GM19240 (cell line): ENCODE measurements around the gene JAZF1.
A peak's percentile ranks its signal among the peaks of the same experiment; 100 is the strongest.

Experiments used
- DNase-seq: peaks from one replicate; pipeline ENCODE4 v3.0.0; 2011; ENCODE audit warnings: low spot score; ENCODE audit not compliant: insufficient read length

The JAZF1 gene

GRCh38 chr7:28106321-28106829, 74.2 kb downstream of the JAZF1 start:
- DNase-seq, result no peak

DNA sequence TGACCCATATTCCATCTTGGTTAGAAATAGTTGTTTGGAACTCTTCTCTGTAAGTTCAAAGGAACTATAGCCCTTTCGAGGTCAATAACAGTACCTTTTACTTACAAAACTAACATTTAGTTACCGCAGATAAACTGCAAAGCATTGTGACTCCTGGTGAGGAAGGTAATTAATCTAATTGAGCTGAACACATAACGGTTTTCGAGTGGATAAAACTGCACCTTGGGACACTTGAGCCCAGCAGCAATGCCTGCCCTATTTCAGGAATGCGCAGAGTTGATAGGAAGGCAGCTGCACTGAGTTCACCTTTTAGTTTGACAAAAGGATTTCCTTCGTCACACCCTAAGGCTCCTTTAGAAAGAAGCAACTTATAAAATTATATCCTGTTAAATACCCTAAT, 75.4 kb downstream of the JAZF1 start:
- no peak for DNase-seq

GRCh38 chr7:28104811-28105210, 75.8 kb downstream of the JAZF1 start:
- DNase-seq, result no peak

- no peak for DNase-seq
Measured at GRCh38 chr7:28104041-28104541, 76.5 kb downstream of the JAZF1 start.

DNA sequence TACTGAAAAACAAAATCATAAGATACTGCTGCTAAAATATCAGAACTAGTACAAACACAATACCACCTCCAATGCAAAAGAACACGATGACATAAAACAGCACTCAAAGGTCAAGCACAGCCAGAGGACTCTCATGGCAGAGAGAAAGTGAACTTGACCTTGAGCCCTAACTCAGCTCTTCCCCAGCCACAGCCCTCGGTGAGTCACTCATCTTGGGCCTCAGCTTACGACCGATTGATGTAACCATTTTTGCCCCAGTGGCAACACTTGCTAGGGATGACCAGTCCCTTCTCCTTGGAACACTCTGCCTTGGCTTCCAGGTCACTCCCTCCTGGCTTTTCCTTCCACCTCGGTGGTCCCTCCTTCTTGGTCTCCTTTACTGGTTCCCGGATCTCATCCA, 77.8 kb downstream of the JAZF1 start:
- no peak for DNase-seq

DNA sequence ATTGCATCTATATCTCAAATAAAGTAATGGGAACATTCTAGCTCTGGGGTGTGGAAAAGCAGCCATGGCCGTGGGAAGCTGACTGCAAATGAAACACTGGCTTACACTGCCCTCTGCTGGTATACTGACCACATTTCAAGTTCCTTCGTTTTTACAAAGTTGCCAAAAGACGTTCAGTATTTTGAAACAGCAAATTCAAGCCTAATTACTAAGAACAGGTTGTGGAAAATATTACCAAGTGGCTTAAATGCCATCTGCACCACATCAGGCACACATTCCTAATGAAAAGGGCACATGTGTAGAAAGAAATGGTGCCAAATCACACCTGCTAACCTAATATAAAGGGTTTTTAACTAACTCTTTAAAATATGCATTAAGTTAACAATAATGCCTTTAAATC, 83.9 kb downstream of the JAZF1 start:
- DNase-seq, result peak; percentile 35

DNA sequence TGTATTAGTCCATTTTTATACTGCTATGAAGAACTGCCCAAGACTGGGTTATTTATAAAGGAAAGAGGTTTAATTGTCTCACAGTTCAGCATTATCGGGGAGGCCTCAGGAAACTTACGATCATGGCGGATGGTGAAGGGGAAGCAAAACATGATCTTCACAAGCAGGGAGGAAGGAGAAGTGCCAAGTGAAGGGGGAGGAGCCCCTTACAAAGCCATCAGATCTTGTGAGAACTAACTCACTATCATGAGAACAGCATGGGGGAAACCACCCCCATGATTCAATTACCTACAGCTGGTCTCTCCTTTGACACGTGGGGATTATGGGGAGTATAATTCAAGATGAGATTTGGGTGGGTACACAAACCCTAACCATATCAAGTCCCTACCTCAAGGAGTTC, 85.4 kb downstream of the JAZF1 start:
- no peak for DNase-seq

GRCh38 chr7:28093623-28094232, 86.9 kb downstream of the JAZF1 start:
- no peak for DNase-seq

DNA sequence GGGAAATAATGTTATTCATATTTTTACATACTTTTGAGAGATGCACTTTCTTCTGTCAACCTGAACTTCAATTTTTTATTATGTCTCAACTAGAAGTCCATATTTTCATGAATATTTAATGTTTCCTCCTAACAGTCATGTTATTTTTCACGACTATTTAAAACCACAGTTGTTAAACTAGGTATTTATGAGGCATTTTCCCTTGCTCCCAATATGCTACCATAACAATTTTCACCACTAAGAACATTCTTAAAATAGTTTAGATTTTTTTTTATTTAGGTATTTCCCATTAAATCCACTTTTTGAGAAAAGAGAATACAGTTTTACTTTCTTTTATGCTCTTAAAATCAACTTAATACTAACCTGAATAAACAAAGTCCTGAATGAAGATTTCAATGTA, 89.4 kb downstream of the JAZF1 start:
- no peak for DNase-seq

DNA sequence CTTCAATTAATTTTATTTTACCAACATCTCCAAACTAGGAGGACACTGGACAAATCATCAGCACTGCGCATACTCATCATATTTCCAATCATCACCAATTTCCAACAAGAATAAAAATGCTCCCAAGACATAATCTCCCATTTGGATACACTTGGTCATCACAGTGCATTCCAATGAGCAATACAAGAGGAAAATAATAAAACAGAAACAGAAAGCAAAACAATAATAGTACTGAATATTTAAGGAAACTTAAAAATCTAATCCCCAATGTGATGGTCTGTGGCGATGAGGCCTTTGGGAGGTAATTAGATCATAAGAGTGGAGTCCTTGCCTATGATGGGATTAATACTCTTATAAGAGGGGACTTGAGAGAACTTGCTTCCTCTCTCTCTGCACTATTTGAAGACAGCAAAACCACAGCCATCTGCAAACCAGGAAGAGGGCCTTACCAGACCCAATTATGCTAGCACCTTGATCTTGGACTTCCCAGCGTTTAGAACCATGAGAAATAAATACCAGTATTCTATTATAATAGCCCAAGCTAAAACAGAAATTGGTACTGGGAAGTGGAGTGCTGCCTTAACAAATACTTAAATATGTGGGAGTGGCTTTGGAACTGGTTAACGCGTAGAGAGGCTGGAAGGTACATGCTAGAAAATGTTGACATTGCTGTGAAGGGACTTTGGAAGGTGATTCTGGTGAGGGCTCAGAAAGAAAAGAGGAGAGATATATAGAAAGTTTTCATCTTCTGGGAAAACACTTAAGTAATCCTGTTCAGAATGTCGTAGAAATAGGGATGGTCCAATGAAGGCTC, 91.5 kb downstream of the JAZF1 start:
- no peak for DNase-seq

DNA sequence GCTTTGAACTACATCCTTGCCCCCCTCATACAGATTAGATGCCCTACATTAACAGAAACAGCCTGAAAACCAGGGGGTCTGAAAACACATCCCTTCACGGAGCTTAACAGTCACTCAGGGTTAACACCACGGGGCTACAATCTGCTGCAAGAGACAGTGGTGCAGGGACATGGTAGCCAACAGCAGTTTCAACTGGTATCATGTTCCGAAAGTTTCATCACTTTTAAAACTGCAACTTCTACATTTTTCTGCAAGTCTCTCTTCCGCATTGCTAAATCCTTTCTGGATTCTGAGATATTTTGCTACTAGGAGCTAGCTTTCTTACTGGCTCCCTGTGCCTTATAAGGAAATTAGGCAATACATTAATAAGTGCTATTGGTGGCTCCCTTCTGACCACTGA, 92.6 kb downstream of the JAZF1 start:
- no peak for DNase-seq

DNA sequence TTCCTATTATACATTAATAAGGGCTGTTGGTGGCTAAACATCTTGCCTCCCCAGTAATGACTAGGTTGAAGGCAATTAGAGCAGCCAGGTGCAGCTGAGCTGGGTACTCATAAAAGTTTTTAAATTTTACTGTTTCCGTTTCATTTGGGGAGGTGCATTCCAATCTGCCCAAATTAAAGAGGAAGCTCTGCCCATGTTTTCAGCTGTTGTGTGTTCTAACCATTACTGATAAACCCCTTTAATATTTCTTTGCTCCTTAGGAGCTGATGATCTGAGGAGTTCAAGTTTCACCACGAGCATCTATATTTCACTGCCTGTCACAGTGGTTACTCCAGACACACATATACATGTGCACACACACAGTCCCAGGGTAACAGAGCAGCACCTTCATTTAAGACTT, 94.4 kb downstream of the JAZF1 start:
- no peak for DNase-seq

GRCh38 chr7:28083998-28084985, 96.3 kb downstream of the JAZF1 start:
- DNase-seq, result no peak

- DNase-seq, result no peak
Measured at GRCh38 chr7:28083164-28083997, 97.2 kb downstream of the JAZF1 start.

DNA sequence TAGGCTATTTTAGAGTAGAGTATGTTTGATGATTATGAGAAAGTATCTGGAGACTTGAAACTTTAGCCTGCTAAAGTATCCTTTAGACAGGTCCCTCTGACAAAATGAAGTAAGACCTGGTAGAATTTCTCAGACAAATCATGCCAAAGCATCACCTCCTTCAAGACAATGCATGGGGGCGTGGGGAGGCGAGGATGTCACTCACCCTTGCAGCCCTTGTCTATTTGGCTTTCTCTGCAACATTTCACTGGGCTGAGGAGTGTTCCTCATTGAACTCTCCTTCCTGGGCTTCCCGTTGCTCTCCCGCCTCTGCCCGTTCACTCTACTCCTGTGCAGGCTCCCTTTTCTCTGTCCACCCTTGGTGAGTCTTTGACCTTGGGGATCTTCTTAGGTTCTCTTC, 98.5 kb downstream of the JAZF1 start:
- DNase-seq, result no peak

GRCh38 chr7:28081016-28081415, 99.6 kb downstream of the JAZF1 start:
- no peak for DNase-seq

- DNase-seq, result peak; percentile 10
Measured at GRCh38 chr7:28078036-28078901, 102.3 kb downstream of the JAZF1 start.

DNA sequence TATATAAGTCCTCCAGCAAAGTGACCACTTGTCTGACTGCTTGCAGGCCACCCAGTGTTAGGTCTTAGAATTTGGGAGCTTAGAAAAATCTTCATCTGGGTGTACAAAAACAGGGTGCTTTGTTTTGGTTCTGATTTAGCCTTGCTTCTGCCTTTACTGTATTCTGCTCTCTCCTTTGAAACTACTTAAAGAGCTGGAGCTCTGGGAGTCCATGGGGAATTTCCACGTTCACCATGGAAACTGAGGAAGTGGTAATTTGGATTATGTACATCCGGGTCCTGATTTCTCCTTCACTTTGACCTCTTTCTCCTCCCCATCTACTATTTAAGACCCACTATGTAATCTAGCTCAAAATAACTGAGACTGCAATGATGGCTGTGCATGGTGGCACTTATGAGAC, 103.0 kb downstream of the JAZF1 start:
- DNase-seq, result no peak

DNA sequence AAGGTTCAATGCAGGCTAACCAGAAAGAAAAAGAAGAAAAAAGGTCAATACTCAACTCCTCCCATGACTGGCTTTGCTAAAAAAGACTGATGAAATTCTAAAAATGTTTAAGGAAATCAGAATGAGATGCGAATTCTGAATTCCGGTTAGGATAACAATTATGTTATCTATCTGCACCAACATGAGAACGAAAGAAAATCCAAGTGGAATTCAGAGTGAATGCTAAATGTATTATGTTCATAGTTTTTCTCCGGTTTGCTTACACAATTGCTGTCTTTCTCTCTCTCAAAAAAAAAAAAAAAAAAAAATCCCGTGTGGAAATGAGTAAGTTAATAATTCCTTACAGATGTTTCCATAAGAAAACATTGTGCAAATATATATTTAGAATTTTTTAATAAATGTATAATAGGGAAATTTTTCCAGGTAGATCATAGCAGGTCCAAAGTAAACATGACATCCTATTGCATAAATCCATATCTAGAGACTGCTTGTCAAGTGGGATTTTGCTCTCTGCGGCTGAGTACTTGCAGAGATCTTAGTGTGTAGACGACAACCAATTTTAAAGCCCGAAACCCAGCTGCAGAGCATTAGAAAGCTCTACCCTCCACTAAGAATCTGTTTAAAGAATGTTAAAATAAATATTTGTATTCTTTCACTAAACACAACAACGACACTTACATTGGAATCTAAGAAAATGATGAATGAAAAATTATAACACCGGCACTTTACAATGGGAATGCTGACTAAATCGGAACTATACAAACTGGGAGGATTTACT, 104.0 kb downstream of the JAZF1 start:
- DNase-seq, result no peak
